Gastroesophageal sphincter (tissue), 4 donors: ENCODE data around the gene MYBPH. TPM values are rescaled to one million over a fixed set of nuclear protein-coding genes. Genes with fewer than 3 reads are reported as not detected.

ENCODE experiments used
- ATAC-seq: fragments of 150-250 bp; one replicate; pipeline ENCODE4 v1.9.1; 2016; ENCODE audit warnings: mild to moderate bottlenecking, moderate library complexity
- H3K27ac ChIP-seq, 4 donors: fragments of 200-600 bp; sonication (generic) in 3 of 4; 1 replicate in 3 of 4; 2 replicates in 1 of 4; pipeline ENCODE4 v1.5.1; 2016 to 2019
- H3K27me3 ChIP-seq: fragments of 200-600 bp; sonication (generic); one replicate; pipeline ENCODE4 v1.5.1; 2019
- H3K36me3 ChIP-seq, 2 donors: fragments of 200-600 bp; sonication (generic); one replicate each; pipeline ENCODE4 v1.5.1; 2019; ENCODE audit warnings: control low read depth in 1 of 2
- H3K4me1 ChIP-seq, 3 donors: fragments of 200-600 bp; sonication (generic); 1 replicate in 2 of 3; 2 replicates in 1 of 3; pipeline ENCODE4 v1.5.1; 2016 to 2019; ENCODE audit warnings: control low read depth in 2 of 3
- H3K4me3 ChIP-seq, 2 donors: fragments of 200-600 bp; sonication (generic); one replicate each; pipeline ENCODE4 v1.5.1; 2019; ENCODE audit warnings: mild to moderate bottlenecking in 1 of 2, moderate library complexity in 1 of 2
- H3K9me3 ChIP-seq, 3 donors: fragments of 200-600 bp; sonication (generic); one replicate each; pipeline ENCODE4 v1.5.1; 2017 to 2019; ENCODE audit warnings: control low read depth in 2 of 3
- EP300 ChIP-seq: sonication (generic); formaldehyde crosslinking; IDR thresholded peaks from one replicate; pipeline ENCODE4 v1.6.1; 2017; ENCODE audit warnings: antibody characterized with exemption, mild to moderate bottlenecking
- POLR2A ChIP-seq, 2 donors: fragments of 450-650 bp; IDR thresholded peaks; one replicate each; pipeline ENCODE4 v1.6.1; 2017; ENCODE audit warnings: antibody characterized with exemption in 2 of 2, mild to moderate bottlenecking in 2 of 2, moderate library complexity in 1 of 2
- POLR2AphosphoS5 ChIP-seq: sonication (generic); formaldehyde crosslinking; IDR thresholded peaks from one replicate; pipeline ENCODE4 v1.6.1; 2017; ENCODE audit warnings: antibody characterized with exemption
- WGBS, 2 donors: methylation state at CpG; one replicate each; pipeline ENCODE4 v1.1.5; 2018; ENCODE audit warnings: low coverage in 1 of 2; 5-methylcytosine and 5-hydroxymethylcytosine counted together
- total RNA-seq, 4 donors: library from RNA; depleted of rRNA; stranded (reverse); fragments of >200 nt; gene quantifications; one replicate each; pipeline ENCODE4 v1.1.0, GENCODE V29; 2016
- TF ChIP-seq, protein P1 (sequence below), 4 experiments: fragments of 200-600 bp in 2 of 4; fragments of 450-650 bp in 2 of 4; sonication (generic) in 1 of 4; IDR thresholded peaks; one replicate each; pipeline ENCODE4 v1.5.1; 2017 to 2019; ENCODE audit warnings: antibody characterized with exemption in 4 of 4, mild to moderate bottlenecking in 2 of 4, moderate library complexity in 2 of 4

Gene MYBPH
- total RNA-seq, 4 donors from 2014 or later = not detected

DNA sequence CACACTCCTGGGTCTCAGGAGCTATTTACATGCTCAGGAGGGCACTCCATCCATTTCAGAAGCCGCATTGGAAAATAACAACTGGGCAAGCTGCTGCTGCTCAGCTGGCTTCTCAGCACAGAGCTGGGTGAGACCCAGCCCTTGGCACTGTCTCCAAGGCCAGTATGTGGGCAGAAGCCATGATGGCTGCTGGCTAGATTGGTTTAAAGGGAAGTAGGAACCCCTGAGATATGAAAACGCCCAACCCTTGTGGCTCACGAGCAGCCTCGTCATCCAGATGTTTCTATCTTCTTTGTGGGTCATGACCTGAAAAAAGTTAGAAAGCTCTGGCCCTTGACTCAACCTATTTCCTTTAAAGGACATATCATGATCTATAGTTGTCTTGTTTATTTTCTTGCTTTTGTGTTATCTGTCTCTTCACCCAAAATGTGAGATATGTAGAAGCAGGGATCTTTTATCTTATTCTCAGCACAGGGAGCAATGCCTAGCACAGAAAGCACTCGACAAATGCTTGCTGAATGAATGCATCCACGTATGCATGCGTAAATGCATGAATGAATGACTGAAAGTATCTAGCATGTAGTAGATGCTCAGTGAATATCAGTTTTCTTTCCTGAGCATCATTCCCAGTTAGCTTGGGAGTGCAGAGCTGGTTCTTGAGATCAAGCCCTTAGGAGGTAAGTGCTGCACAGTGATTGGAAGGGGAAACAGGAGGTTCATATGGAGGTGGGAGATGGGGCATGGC is 11.6 kb downstream of the MYBPH start:
- WGBS, 2 donors = 77 to 90% methylated on average over 2 to 3 of the region's 7 CpGs
- Histone ChIP-seq H3K9me3 (no peaks in the 10 kb centered on the region), H3K4me3 (no peak overlapping the region), H3K4me1 (no peaks in the 10 kb centered on the region), H3K36me3 (no peaks in the 10 kb centered on the region), H3K27ac (no peak overlapping the region), H3K27me3 (peaks cover 16% of the 10 kb centered on the region)
- no peak for ATAC-seq
- TF ChIP-seq EP300 = no peak
- TF ChIP-seq, protein P1, sequence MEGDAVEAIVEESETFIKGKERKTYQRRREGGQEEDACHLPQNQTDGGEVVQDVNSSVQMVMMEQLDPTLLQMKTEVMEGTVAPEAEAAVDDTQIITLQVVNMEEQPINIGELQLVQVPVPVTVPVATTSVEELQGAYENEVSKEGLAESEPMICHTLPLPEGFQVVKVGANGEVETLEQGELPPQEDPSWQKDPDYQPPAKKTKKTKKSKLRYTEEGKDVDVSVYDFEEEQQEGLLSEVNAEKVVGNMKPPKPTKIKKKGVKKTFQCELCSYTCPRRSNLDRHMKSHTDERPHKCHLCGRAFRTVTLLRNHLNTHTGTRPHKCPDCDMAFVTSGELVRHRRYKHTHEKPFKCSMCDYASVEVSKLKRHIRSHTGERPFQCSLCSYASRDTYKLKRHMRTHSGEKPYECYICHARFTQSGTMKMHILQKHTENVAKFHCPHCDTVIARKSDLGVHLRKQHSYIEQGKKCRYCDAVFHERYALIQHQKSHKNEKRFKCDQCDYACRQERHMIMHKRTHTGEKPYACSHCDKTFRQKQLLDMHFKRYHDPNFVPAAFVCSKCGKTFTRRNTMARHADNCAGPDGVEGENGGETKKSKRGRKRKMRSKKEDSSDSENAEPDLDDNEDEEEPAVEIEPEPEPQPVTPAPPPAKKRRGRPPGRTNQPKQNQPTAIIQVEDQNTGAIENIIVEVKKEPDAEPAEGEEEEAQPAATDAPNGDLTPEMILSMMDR (IDR thresholded peaks at IDR 0.05) = no peak
- no peak for TF ChIP-seq POLR2AphosphoS5
- no peak for TF ChIP-seq POLR2A (IDR thresholded peaks at IDR 0.05)

DNA sequence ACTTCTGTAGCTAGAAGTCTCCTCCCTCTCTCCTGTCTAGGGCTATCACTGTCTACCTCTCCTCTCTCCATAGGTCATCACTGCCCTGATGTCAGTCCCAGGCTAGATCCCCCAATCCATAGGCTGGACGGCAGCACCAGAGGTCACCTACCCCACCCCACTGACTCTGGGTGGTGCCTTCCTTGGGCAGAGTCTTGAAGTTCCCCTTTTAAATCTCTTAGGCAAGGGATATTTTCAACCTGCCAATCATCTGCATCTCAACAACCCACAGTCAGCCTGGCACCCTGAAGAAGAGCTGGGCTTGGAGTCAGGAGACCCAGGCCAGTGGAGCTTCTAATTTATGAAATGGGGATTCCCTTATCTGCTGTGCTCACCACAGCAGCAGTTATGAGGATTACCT is 13.2 kb downstream of the MYBPH start:
- ATAC-seq = no peak
- Histone ChIP-seq H3K27me3 (peaks cover 20% of the 10 kb centered on the region), H3K9me3 (peaks cover 0 to 10% (median 0%) of the 10 kb centered on the region in 3 donors), H3K4me1 (no peaks in the 10 kb centered on the region), H3K4me3 (no peak overlapping the region), H3K36me3 (no peaks in the 10 kb centered on the region), H3K27ac (no peak overlapping the region)
- TF ChIP-seq POLR2AphosphoS5 = no peak
- TF ChIP-seq, protein P1 (IDR thresholded peaks at IDR 0.05) = no peak
- no peak for TF ChIP-seq EP300
- no peak for TF ChIP-seq POLR2A (IDR thresholded peaks at IDR 0.05)
- WGBS, 2 donors = 29% methylated on average over 1 of the region's 1 CpG; no CpG with 5 or more reads in 1 of the 2 donors

DNA sequence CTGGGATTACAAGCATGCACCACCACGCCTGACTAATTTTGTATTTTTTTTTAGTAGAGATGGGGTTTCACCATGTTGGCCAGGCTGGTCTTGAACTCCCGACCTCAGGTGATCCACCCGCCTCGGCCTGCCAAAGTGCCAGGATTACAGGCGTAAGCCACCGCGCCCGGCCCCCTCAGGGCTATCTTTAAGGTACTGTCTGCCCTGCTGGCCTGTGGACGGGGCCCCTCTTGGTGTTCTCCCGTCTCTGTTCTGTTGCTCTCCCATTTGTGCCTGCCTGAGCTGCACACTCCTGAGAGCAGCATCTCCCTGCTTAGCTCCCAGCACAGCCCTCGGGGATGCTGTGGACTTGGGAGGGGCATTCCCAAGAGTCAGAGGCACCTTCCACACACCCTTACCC is 13.9 kb downstream of the MYBPH start:
- ATAC-seq = no peak
- H3K27me3 ChIP-seq = peaks cover 21% of the 10 kb centered on the region
- WGBS, 2 donors = 87 to 95% methylated on average over 8 to 10 of the region's 11 CpGs
- H3K36me3 ChIP-seq = no peaks in the 10 kb centered on the region
- H3K9me3 ChIP-seq = peaks cover 0 to 10% (median 0%) of the 10 kb centered on the region in 3 donors
- no peak overlapping the region for H3K27ac ChIP-seq
- TF ChIP-seq, protein P1 (IDR thresholded peaks at IDR 0.05) = no peak
- TF ChIP-seq POLR2A (IDR thresholded peaks at IDR 0.05) = no peak
- TF ChIP-seq POLR2AphosphoS5 = no peak
- no peak for TF ChIP-seq EP300
- H3K4me3 ChIP-seq = no peak overlapping the region
- no peaks in the 10 kb centered on the region for H3K4me1 ChIP-seq

DNA sequence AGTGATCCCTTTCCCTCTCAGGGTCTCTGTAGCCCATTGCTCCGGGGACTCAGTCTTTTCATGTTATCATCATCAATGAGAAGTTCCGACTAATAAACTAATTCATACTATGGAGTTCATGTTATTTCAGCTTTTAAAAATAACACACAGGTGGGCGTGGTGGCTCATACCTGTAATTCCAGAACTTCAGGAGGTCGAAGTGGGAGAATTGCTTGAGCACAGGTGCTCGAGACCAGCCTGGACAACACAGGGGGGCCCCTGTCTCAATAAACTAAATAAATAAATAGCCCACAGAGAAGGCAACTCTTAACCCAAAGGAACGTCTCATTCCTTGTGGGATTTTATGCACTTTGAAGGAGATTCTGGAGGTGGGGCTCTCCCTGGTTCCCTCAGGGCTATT is 14.5 kb downstream of the MYBPH start:
- H3K27me3 ChIP-seq = peaks cover 21% of the 10 kb centered on the region
- no peak for ATAC-seq
- no peaks in the 10 kb centered on the region for H3K4me1 ChIP-seq
- H3K9me3 ChIP-seq = peaks cover 0 to 10% (median 0%) of the 10 kb centered on the region in 3 donors
- H3K4me3 ChIP-seq = no peak overlapping the region
- no peak overlapping the region for H3K27ac ChIP-seq
- WGBS, 2 donors = 75 to 81% methylated on average over 5 to 6 of the region's 6 CpGs
- no peaks in the 10 kb centered on the region for H3K36me3 ChIP-seq
- TF ChIP-seq EP300 (no peak), POLR2A (IDR thresholded peaks at IDR 0.05) (no peak)
- TF ChIP-seq, protein P1 (IDR thresholded peaks at IDR 0.05) = no peak

DNA sequence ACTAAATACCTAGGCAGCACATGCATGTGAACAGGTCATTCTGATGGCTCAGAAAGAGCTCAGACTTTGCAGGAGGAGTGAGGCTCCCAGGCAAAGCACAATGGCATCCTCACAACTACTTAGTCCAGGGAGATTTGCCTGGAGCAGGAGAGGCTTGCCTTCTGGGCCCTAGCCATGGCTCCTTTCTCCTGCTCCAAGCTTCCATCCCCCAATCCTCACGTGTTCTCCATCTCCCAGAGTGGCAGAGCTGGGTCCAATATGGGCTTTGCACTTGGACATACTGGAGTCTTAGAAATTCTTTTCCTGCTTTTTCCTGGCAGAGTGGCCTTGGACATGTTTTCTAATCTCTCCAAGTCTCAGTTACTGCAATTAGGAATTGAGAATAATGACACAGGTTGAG is 15.8 kb downstream of the MYBPH start:
- no peaks in the 10 kb centered on the region for H3K4me1 ChIP-seq
- H3K27me3 ChIP-seq = peaks cover 21% of the 10 kb centered on the region
- no peak for TF ChIP-seq POLR2A (IDR thresholded peaks at IDR 0.05)
- no peak for TF ChIP-seq POLR2AphosphoS5
- TF ChIP-seq, protein P1 (IDR thresholded peaks at IDR 0.05) = no peak
- TF ChIP-seq EP300 = no peak
- no peaks in the 10 kb centered on the region for H3K36me3 ChIP-seq
- no peak overlapping the region for H3K27ac ChIP-seq
- 90% methylated on average over 1 of the region's 1 CpG; no CpG with 5 or more reads in 1 of the 2 donors for WGBS, 2 donors
- peaks cover 0 to 10% (median 0%) of the 10 kb centered on the region in 3 donors for H3K9me3 ChIP-seq
- no peak for ATAC-seq
- no peak overlapping the region for H3K4me3 ChIP-seq
